Measurements from ENCODE around the gene HDDC2. TPM values are rescaled to one million over a fixed set of nuclear protein-coding genes. Genes with fewer than 3 reads are reported as not detected.

Gene HDDC2
- total and polyA plus RNA-seq, 2 experiments from 2014 or later, result 69.5 to 131 TPM

GRCh38 chr6:125294036-125294435 is 7.7 kb downstream of the HDDC2 start:
- no peaks in the 10 kb centered on the region for H3K27me3 ChIP-seq (ENCODE audit: insufficient read depth)
- peaks cover 34% of the 10 kb centered on the region for H3K36me3 ChIP-seq (ENCODE audit: insufficient read depth)
- H3K79me2 ChIP-seq (replicated peaks; ENCODE audit: insufficient read depth), result no peaks in the 10 kb centered on the region; the same call in 1 of the 2 replicates
- DNase-seq (ENCODE audit: low spot score) (no peak), ATAC-seq (no peak)
- H3F3A ChIP-seq (replicated peaks; ENCODE audit: low read depth), result no peaks in the 10 kb centered on the region
- H2AFZ ChIP-seq, result no peak overlapping the region
- Mint-ChIP-seq H3K36me3 (ENCODE audit: low read depth) (peaks cover 58% of the 10 kb centered on the region), H3K9me3 (peaks cover 3% of the 10 kb centered on the region; the same call in 1 of the 3 replicates), H3K27ac (no peak overlapping the region), H3K4me3 (no peak overlapping the region), H3K27me3 (ENCODE audit: insufficient read depth, low read depth, poor library complexity) (no peaks in the 10 kb centered on the region), H3K4me1 (no peaks in the 10 kb centered on the region)
- TF ChIP-seq ZNF331 (CRISPR knock-in tag; IDR thresholded peaks at IDR 0.05; ENCODE audit: low read depth), result no peak
- no peak for TF ChIP-seq ZNF114 (CRISPR knock-in tag; IDR thresholded peaks at IDR 0.05)
- TF ChIP-seq REST (IDR thresholded peaks at IDR 0.05; ENCODE audit: unreplicated experiment), result no peak
- TF ChIP-seq ZNF462 (CRISPR knock-in tag; IDR thresholded peaks at IDR 0.05), result no peak
- no peak for TF ChIP-seq NANOG (IDR thresholded peaks at IDR 0.05; ENCODE audit: borderline replicate concordance)
- TF ChIP-seq CTCF (conservative IDR thresholded peaks at IDR 0.05; ENCODE audit: low read depth in 2 of 2), result no peak
- TF ChIP-seq EZH2 (IDR thresholded peaks at IDR 0.05; ENCODE audit: low read depth, unreplicated experiment), result no peak
- no peak for TF ChIP-seq CREB1 (CRISPR knock-in tag; IDR thresholded peaks at IDR 0.05; ENCODE audit: low read depth)
- no peak for TF ChIP-seq JUNB (IDR thresholded peaks at IDR 0.05; ENCODE audit: unreplicated experiment)
- no peak for TF ChIP-seq POLR2AphosphoS5 (IDR thresholded peaks at IDR 0.05; ENCODE audit: low read depth)
- no peaks in the 10 kb centered on the region for H3K4me1 ChIP-seq (ENCODE audit: insufficient read depth)
- H3K27ac ChIP-seq (ENCODE audit: low read depth), result no peak overlapping the region
- H3K4me3 ChIP-seq, result no peak overlapping the region
- H3K9me2 ChIP-seq (ENCODE audit: insufficient read depth), result no peaks in the 10 kb centered on the region
- H3K4me2 ChIP-seq, result no peak overlapping the region
- H4K20me1 ChIP-seq (replicated peaks; ENCODE audit: insufficient read depth), result no peaks in the 10 kb centered on the region; the same call in 1 of the 2 replicates
